GM23338 (cell line): ENCODE results near the gene HDDC3. TPM values are rescaled to one million over a fixed set of nuclear protein-coding genes. Genes with fewer than 3 reads are reported as not detected.

Experiments
- ATAC-seq: fragments of 200-7000 bp; cut with Tn5 transposase; 3 replicates; pipeline ENCODE4 v1.9.1; 2020
- DNase-seq: peaks from one replicate; pipeline ENCODE4 v3.0.0-alpha.2; 2015; ENCODE audit warnings: low spot score
- H2AFZ ChIP-seq: fragments of 200-600 bp; sonication (generic); 2 replicates; pipeline ENCODE4 v1.8.0; 2016; ENCODE audit warnings: antibody characterized with exemption, mild to moderate bottlenecking, moderate library complexity
- H3F3A ChIP-seq: fragments of 200-600 bp; sonication (generic); replicated peaks from 2 replicates; pipeline ENCODE4 v1.8.0; 2017; ENCODE audit warnings: antibody characterized with exemption, mixed run types, low read depth
- H3K27ac ChIP-seq: fragments of 200-600 bp; sonication (generic); 2 replicates; pipeline ENCODE4 v1.6.1; 2016; ENCODE audit warnings: low read depth
- H3K27me3 ChIP-seq: fragments of 200-600 bp; sonication (generic); 2 replicates; pipeline ENCODE4 v1.8.0; 2016; ENCODE audit warnings: mild to moderate bottlenecking, mixed run types, moderate library complexity; ENCODE audit not compliant: insufficient read depth
- H3K36me3 ChIP-seq: fragments of 200-600 bp; sonication (generic); 2 replicates; pipeline ENCODE4 v1.8.0; 2016; ENCODE audit warnings: mild to moderate bottlenecking; ENCODE audit not compliant: insufficient read depth
- H3K4me1 ChIP-seq: fragments of 200-600 bp; sonication (generic); 2 replicates; pipeline ENCODE4 v1.8.0; 2016; ENCODE audit warnings: mild to moderate bottlenecking, moderate library complexity; ENCODE audit not compliant: insufficient read depth
- H3K4me2 ChIP-seq: fragments of 200-600 bp; sonication (generic); 2 replicates; pipeline ENCODE4 v1.7.1; 2017; ENCODE audit warnings: mixed run types
- H3K4me3 ChIP-seq: fragments of 200-600 bp; sonication (generic); 2 replicates; pipeline ENCODE4 v1.6.1; 2016; ENCODE audit warnings: mixed run types
- H3K79me2 ChIP-seq: fragments of 200-600 bp; sonication (generic); replicated peaks from 2 replicates; pipeline ENCODE4 v1.8.0; 2017; ENCODE audit warnings: mild to moderate bottlenecking; ENCODE audit not compliant: insufficient read depth
- H3K9me2 ChIP-seq: fragments of 200-600 bp; sonication (generic); 2 replicates; pipeline ENCODE4 v1.8.0; 2017; ENCODE audit not compliant: insufficient read depth
- H4K20me1 ChIP-seq: fragments of 200-600 bp; sonication (generic); replicated peaks from 2 replicates; pipeline ENCODE4 v1.8.0; 2017; ENCODE audit warnings: mild to moderate bottlenecking; ENCODE audit not compliant: insufficient read depth
- H3K27ac Mint-ChIP-seq: 2 replicates; pipeline ENCODE4 v1.8.0; 2020; ENCODE audit warnings: inconsistent platforms, mild to moderate bottlenecking, moderate library complexity, mixed read lengths
- H3K27me3 Mint-ChIP-seq: 3 replicates; pipeline ENCODE4 v1.8.0; 2022; ENCODE audit warnings: low read depth, mild to moderate bottlenecking, moderate library complexity, mixed read lengths, inconsistent platforms; ENCODE audit not compliant: insufficient read depth, poor library complexity
- H3K36me3 Mint-ChIP-seq: 3 replicates; pipeline ENCODE4 v1.8.0; 2021; ENCODE audit warnings: low read depth, mild to moderate bottlenecking, inconsistent platforms, moderate library complexity, mixed read lengths
- H3K4me1 Mint-ChIP-seq: 3 replicates; pipeline ENCODE4 v1.8.0; 2020; ENCODE audit warnings: mild to moderate bottlenecking, inconsistent platforms, mixed read lengths
- H3K4me3 Mint-ChIP-seq: 3 replicates; pipeline ENCODE4 v1.8.0; 2021; ENCODE audit warnings: moderate library complexity, mild to moderate bottlenecking, inconsistent platforms, mixed read lengths
- H3K9me3 Mint-ChIP-seq: 3 replicates; pipeline ENCODE4 v1.8.0; 2020; ENCODE audit warnings: moderate library complexity, mild to moderate bottlenecking, inconsistent platforms, mixed read lengths
- CREB1 ChIP-seq: fragments of 250-450 bp; sonication (Bioruptor Pico); IDR thresholded peaks from 2 replicates; pipeline ENCODE4 v1.5.0; 2020; ENCODE audit warnings: low read depth, mild to moderate bottlenecking, moderate library complexity
- EZH2 ChIP-seq: fragments of 200-600 bp; sonication (generic); IDR thresholded peaks from one replicate; pipeline ENCODE4 v1.8.0; 2017; ENCODE audit warnings: antibody characterized with exemption, mild to moderate bottlenecking, low read depth; ENCODE audit not compliant: unreplicated experiment
- EZH2phosphoT487 ChIP-seq: fragments of 200-600 bp; sonication (generic); IDR thresholded peaks from one replicate; pipeline ENCODE4 v1.8.1; 2018; ENCODE audit warnings: antibody characterized with exemption; ENCODE audit not compliant: unreplicated experiment
- ZNF114 ChIP-seq: fragments of 250-450 bp; sonication (Bioruptor Pico); IDR thresholded peaks from 2 replicates; pipeline ENCODE4 v1.5.0; 2020; ENCODE audit warnings: mild to moderate bottlenecking, moderate library complexity
- polyA plus RNA-seq: library from polyadenylated mRNA; unstranded; fragments of >200 nt; fragmentation: Nextera tagmentation; extraction: Ambion mirVana; gene quantifications from 2 replicates; pipeline ENCODE4 v1.2.1, GENCODE V29; 2016
- total RNA-seq: library from RNA; depleted of rRNA; stranded (reverse); fragments of >200 nt; shearing (Covaris generic); gene quantifications from 2 replicates; pipeline ENCODE4 v1.2.3, GENCODE V29; 2014
- TF ChIP-seq, protein P1 (sequence below): IDR thresholded peaks from 2 replicates; pipeline ENCODE4 v1.6.1; 2016; ENCODE audit warnings: antibody characterized with exemption
- TF ChIP-seq, protein P2 (sequence below), 2 experiments: fragments of 200-600 bp in 1 of 2; sonication (generic) in 1 of 2; conservative IDR thresholded peaks; 2 replicates each; pipeline versions ENCODE4 v1.5.1 to v1.6.1; 2016 to 2017; ENCODE audit warnings: antibody characterized with exemption in 2 of 2, low read depth in 2 of 2, mild to moderate bottlenecking in 2 of 2, moderate library complexity in 1 of 2

Gene HDDC3
- total and polyA plus RNA-seq, 2 experiments from 2014 or later: 17.4 to 19.0 TPM

DNA sequence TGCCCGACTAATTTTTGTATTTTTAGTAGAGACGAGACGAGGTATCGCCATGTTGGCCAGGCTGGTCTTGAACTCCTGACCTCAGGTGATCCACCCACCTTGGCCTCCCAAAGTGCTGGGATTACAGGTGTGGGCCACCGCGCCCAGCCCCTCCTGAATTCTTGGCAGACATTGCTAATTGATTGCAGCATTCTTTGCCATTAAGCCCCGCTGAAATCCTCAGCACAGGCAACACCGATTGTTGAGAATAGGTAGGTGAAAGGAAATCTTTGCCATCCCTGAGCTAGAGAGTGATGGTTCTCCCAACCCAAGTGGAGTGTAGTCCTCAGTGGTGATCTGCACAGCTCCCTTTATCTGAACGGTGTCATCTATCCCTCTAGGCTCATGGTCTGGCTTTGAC is 27.6 kb downstream of the HDDC3 start (continued):
- TF ChIP-seq, protein P1, sequence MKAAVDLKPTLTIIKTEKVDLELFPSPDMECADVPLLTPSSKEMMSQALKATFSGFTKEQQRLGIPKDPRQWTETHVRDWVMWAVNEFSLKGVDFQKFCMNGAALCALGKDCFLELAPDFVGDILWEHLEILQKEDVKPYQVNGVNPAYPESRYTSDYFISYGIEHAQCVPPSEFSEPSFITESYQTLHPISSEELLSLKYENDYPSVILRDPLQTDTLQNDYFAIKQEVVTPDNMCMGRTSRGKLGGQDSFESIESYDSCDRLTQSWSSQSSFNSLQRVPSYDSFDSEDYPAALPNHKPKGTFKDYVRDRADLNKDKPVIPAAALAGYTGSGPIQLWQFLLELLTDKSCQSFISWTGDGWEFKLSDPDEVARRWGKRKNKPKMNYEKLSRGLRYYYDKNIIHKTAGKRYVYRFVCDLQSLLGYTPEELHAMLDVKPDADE: no peak
- TF ChIP-seq, protein P2, sequence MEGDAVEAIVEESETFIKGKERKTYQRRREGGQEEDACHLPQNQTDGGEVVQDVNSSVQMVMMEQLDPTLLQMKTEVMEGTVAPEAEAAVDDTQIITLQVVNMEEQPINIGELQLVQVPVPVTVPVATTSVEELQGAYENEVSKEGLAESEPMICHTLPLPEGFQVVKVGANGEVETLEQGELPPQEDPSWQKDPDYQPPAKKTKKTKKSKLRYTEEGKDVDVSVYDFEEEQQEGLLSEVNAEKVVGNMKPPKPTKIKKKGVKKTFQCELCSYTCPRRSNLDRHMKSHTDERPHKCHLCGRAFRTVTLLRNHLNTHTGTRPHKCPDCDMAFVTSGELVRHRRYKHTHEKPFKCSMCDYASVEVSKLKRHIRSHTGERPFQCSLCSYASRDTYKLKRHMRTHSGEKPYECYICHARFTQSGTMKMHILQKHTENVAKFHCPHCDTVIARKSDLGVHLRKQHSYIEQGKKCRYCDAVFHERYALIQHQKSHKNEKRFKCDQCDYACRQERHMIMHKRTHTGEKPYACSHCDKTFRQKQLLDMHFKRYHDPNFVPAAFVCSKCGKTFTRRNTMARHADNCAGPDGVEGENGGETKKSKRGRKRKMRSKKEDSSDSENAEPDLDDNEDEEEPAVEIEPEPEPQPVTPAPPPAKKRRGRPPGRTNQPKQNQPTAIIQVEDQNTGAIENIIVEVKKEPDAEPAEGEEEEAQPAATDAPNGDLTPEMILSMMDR (conservative IDR thresholded peaks at IDR 0.05; ENCODE audit: low read depth in 2 of 2): no peak
- TF ChIP-seq CREB1 (CRISPR knock-in tag) (no peak), EZH2 (no peak)

DNA sequence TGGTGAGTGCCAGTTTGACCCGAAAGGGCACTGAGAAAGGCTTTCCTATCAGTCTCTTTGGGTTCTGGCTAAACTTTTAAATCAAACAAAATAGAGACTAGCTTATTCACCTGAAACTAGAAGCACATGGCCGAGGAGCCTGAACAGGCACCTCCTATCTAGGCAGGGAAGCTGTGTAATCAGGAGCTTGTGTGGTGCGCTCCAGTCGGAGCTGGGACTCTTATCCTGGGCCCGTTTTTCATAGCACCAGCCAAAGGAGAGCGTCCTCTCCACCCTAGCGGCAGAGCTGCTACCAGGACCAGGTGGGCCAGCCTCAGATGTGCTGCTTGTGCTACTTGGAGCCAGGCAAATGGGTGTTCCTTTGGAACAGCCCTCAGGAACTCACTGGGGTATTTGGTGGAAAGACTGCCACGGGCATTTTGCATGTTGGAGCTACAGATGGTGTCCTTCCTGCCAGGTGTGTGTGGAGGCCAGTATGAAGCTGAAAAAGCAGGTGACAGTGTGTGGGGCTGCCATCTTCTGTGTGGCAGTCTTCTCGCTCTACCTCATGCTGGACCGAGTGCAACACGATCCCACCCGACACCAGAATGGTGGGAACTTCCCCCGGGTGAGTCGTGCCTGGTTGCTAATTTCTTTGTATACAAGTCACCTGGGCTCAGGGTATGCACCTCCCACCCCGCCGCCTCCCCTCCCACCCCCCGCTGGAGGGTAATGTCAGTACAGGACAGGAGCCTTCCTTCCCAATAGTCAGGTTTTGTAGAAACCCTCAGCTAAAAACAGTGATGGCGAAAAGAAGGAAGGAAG is 28.4 kb downstream of the HDDC3 start:
- no peaks in the 10 kb centered on the region for H3K9me2 ChIP-seq
- H3F3A ChIP-seq: peaks cover 15% of the 10 kb centered on the region
- peak overlapping the region; percentile 81 for H3K4me2 ChIP-seq
- no peak overlapping the region for H3K27ac ChIP-seq
- peaks cover 11% of the 10 kb centered on the region for H3K36me3 Mint-ChIP-seq
- no peaks in the 10 kb centered on the region for H3K79me2 ChIP-seq
- H3K4me1 ChIP-seq: peaks cover 18% of the 10 kb centered on the region
- TF ChIP-seq ZNF114 (CRISPR knock-in tag) (no peak), EZH2 (peak; percentile 44), CREB1 (CRISPR knock-in tag) (no peak), EZH2phosphoT487 (no peak)
- TF ChIP-seq, protein P2 (conservative IDR thresholded peaks at IDR 0.05; ENCODE audit: low read depth in 2 of 2): peak; percentile 26 to 30
- peaks cover 15% of the 10 kb centered on the region for H3K4me1 Mint-ChIP-seq
- H3K36me3 ChIP-seq: no peaks in the 10 kb centered on the region
- DNase-seq (peak; percentile 79), ATAC-seq (peak; percentile 75)
- no peaks in the 10 kb centered on the region for H4K20me1 ChIP-seq
- peak overlapping the region; percentile 93 for H2AFZ ChIP-seq
- H3K4me3 ChIP-seq: peak overlapping the region; percentile 84
- H3K27ac Mint-ChIP-seq: no peak overlapping the region
- peaks cover 24% of the 10 kb centered on the region for H3K27me3 ChIP-seq
- no peaks in the 10 kb centered on the region; the same call in 2 of the 3 replicates for H3K9me3 Mint-ChIP-seq
- peaks cover 24% of the 10 kb centered on the region for H3K27me3 Mint-ChIP-seq
- peak overlapping the region; percentile 73 for H3K4me3 Mint-ChIP-seq
